Measurements from ENCODE around the gene KLHDC7B.

KLHDC7B gene

DNA sequence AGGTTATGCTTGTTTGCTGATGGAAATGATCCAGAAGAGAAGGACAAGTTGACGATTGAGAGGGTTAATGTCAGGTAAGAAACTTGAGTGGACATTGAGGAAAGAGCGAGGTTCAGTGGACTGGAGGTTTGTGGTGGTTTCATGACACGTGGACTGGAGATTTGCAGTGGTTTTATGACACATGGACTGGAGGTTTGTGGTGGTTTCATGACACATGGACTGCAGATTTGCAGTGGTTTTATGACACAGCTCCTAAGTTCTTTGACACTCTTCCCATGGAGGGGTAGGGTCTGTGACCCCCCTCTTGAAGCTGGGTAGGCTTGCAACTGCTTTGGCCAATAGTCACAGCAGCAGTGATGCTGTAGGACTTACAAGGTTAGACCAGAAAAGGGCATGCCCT lies 49.5 kb downstream of the KLHDC7B start:
- DNase-seq (ENCODE audit: low read depth): no peak

DNA sequence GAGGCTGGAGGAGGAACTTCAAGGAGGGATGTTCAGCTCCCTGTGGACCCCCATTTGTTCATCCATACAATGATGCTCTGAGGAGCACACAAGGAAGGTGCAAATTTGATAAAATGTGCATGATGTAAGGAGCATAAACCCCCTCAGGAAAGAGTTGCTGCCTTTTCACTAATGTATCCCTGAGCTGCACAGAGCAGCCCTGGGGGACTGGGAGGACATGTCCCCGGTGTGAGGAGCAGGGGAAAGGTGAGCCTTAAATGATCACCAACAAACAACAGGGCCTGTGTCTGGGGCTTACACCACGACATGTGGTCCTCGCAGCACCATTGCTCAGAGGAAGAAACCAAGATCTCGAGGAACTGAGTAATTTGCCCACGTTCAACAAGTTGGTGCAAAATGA lies 51.4 kb downstream of the KLHDC7B start:
- DNase-seq (ENCODE audit: low read depth): no peak

GRCh38 chr22:50599816-50600455 lies 54.2 kb downstream of the KLHDC7B start:
- DNase-seq (ENCODE audit: low read depth): peak; percentile 41

GRCh38 chr22:50600538-50600937 lies 54.8 kb downstream of the KLHDC7B start, which contains the start of gene MAPK8IP2:
MAPK8IP2 (plus strand) TSS chr22:50600793; CDS start chr22:50600819, 26 bp downstream.
- no peak for DNase-seq (ENCODE audit: low read depth)

All from EH (cell line).